Measurements from ENCODE around the gene FASTK.

GRCh38 chr7:151083071-151083823 is 2.6 kb upstream of the FASTK start, which contains the start of gene TMUB1:
- TF ChIP-seq CTCF (IDR thresholded peaks at IDR 0.05) (no peak), POLR2A (IDR thresholded peaks at IDR 0.05) (peak in 2 of 4 donors; percentile 44 to 76)
